HG02981 (cell line): ENCODE measurements around the gene PUM2.

Experiments
- ATAC-seq: cut with Tn5 transposase; IDR thresholded peaks from one replicate; pipeline ENCODE4 v1.9.1; 2021; ENCODE audit warnings: mild to moderate bottlenecking, moderate library complexity; ENCODE audit not compliant: unreplicated experiment

Gene PUM2

DNA sequence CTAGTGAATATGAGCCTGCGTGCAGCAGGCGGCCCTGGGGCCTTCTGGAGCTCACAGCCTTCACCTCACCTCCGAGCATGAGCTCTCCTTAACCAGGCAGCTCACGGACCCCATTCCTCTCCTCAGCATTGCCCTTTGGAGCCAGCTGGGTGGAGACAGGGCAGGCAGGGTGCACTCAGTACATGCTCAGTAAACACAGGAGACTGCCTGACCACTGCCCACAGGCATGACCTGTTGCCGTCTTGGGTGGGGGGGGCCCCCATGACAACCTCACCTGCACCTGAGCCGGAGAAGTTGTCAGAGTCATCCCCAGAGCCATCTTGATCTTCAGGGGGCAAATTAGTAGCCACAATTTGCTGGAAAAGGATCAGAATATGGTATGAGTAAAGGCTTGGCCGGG lies 145.6 kb downstream of the PUM2 start:
- ATAC-seq = no peak

DNA sequence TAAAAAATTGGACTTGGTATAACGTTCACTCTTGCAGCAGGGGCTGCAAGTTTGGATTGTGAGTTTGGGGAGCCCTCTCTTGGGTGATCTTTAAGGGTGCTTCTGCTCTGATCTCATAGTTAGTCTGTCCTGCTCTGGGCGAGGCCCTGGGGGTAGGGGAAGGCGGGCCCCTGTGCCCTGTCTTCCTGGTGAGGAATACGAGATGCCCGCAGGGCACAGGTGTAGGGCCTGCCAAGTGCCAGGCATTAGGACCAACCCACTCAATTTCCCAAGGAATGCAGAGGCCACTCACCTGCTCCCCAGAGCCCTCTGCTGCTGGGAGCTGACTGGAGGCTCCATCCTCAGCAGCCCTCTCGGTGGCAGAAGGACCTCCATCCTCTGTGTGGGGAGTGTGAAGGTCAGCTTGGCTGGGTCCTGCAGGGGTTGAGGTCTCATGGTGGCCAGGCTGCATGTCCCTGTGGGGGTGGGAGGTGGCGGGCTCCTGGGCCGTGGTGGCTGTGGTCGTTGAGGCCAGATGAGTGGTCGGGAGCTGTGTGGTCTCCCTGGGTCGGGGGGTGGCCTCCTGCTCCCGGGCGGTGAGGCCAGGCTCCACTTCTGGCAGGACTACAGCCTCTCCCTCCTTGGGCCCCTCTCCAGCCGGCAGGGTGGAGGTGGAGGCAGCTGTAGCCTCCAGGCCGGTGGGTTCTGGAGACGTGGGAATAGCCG lies 147.0 kb downstream of the PUM2 start:
- no peak for ATAC-seq

DNA sequence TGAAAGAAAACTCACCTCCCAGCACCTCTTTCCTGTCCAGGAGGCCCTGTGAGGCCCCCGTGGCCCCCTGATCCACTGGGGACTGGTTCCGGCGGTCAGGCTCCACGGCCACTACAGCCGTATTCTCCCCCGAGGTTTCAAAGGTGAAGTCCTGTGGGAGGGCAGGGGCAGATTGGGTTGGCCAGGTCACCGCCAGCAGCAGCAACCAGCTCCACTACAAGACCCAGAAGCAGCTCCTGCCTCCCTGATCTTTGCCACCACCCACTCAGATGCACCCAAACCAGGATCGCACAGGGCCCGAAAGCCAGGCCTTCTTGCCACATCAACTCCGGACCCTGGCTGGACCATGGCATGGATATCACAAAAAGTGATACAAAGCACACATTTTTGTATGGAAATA lies 147.6 kb downstream of the PUM2 start:
- no peak for ATAC-seq

DNA sequence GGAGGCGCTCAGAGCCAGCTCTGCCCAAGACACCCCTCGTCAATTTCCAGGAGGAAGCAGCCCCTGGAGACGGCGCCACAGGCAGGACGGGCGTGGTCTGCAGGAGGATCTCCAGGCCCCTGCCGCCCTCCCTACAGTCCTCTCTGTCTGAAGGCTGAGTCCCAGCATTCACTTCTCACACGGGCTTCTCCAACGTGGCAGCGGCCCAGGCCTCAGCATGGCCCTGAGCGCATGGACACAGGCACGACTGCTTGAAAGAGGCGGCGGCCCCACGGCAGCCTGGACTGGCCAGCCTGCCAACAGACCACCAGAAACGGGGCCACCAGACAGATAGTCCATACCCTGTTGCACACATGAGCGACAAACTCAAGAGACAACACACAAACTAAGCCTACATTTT lies 149.0 kb downstream of the PUM2 start:
- ATAC-seq = no peak

DNA sequence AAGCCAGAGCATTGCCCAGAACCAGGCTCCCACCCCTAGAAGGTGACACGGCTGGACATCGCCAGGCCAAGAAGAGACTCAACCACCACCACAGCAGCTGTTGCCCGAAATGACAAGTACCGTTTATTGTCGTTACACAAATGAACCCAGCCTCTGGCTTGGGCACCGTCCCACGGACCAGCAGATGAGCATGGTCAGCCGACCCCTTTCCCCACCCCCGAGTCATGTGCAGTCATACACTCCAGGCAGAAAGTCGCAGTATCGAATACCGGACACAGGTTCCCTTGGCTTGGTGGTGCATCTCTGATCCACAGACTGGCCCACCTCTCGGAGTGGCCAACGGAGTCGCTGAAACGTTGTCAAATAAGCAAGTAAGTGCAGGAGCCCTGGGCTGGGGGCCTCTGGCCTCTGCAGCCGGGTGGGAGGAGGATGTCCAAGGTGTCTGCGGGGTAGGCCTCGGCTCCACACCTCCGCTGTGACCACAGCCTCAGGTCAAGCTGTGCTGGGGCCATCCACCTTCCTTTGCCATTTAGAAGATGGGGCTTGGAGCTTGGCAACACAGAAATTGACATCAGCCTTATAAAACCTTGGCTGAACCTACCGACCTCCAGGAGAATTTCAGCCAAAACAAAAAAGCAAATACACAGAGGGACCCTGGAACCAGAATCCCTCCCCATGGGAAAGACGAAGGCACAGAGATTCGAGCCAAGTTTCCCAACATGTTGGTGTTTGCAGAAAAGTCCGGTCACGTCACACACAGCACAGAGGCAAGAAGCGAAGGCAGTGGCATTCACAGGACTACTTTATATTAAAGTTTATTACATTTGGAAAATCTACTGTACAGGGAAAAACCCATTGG lies 149.7 kb downstream of the PUM2 start:
- no peak for ATAC-seq

DNA sequence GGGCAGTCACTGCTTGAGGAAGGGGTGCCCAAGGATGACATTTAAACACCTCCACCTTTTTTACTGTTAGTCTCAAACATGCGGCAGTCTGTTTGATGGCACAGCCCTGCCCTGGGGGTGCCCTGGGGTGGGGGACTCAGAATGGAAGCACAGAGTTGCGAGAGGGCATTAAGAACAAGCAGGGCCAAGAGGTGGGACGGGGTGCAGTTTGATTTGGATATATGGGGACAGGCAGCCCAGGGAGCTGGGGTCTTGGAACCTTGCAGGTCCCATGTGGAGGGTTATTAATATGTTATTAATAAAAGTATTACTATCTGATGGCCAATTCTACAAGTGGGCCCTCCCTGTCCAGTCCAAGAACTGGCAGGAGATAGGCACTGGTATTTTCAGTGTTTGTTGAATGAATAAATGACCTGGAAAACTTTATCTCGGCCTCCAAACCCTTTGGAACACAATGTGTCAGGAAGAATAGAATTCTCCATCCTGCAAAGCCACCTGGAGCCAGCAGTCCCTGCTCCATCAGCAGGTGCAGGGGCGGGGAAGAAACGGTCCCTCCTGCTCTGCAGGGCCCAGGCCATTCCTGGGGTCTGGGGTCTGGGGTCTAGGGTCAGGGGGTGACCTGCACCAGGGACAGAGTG lies 150.9 kb downstream of the PUM2 start:
- no peak for ATAC-seq

DNA sequence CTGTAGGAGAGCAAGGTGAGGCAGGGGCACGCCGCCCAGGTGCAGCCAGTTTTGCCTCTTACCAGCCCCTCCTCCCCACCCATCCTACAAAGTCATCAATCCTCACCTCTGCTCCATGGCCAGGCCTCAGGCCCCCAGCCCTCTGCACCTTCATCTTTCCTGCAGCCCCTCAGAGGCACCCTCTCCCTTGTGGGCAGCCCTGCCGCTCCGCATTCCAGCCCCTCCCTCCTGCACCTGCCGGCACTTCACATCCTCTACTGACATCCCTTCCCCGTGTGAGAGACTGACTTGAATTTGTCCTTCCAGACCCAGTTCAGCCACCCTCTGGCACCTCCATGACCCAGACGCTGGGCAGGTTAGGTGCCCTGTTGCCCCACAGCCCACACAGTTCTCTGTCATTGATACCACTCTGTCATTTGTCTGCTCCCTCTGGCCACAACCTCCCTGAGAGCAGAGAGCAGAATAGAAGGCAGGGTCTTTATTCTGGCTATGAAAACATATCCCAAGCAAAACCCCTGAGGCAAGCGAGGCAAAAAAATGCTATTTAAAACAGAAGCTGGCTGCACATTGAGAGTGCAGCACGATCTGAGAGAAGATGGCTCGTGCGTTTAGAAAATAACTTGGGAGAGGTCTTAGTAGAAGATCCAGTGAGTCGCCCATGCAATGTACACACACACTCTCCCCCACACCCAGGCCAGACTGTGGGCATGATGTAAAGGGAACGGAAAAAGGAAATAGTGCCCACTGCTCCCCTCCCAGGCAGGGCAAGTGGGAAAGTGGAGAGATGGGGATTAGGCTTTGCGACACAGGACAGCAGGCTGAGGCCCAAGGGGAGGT lies 151.6 kb downstream of the PUM2 start:
- no peak for ATAC-seq
